WTC11 (cell line): ENCODE results near the gene CPNE5. TPM values are rescaled to one million over a fixed set of nuclear protein-coding genes. Genes with fewer than 3 reads are reported as not detected.

ENCODE experiments used
- ATAC-seq: fragments of 200-7000 bp; cut with Tn5 transposase; 2 replicates; pipeline ENCODE4 v1.10.0; 2021; ENCODE audit warnings: mild to moderate bottlenecking, moderate library complexity
- CTCF ChIA-PET: fragments of 300-600 bp; sonication (Branson Sonifier 250); formaldehyde crosslinking; loops from one replicate; lab custom pipeline; 2021; ENCODE audit warnings: antibody characterized with exemption; lab: Charles Lee
- POLR2A ChIA-PET: fragments of 350-600 bp; sonication (Branson Sonifier 250); formaldehyde crosslinking; loops from one replicate; lab custom pipeline; 2021; ENCODE audit warnings: antibody characterized with exemption; lab: Charles Lee
- DNase-seq: peaks from one replicate; pipeline ENCODE4 v3.0.0; 2021; ENCODE audit warnings: low spot score
- H3K27ac Mint-ChIP-seq: 2 replicates; pipeline ENCODE4 v1.8.0; 2021; ENCODE audit warnings: mixed read lengths
- H3K27me3 Mint-ChIP-seq: 2 replicates; pipeline ENCODE4 v1.8.0; 2021; ENCODE audit warnings: low read depth, mild to moderate bottlenecking, moderate library complexity, mixed read lengths
- H3K36me3 Mint-ChIP-seq: 2 replicates; pipeline ENCODE4 v1.8.0; 2021; ENCODE audit warnings: mixed read lengths
- H3K4me1 Mint-ChIP-seq: 2 replicates; pipeline ENCODE4 v1.8.0; 2022; ENCODE audit warnings: mixed read lengths
- H3K4me3 Mint-ChIP-seq: 2 replicates; pipeline ENCODE4 v1.8.0; 2021; ENCODE audit warnings: mild to moderate bottlenecking, moderate library complexity, mixed read lengths
- H3K9me3 Mint-ChIP-seq: 2 replicates; pipeline ENCODE4 v1.8.0; 2021; ENCODE audit warnings: mixed read lengths
- CREB1 ChIP-seq: sonication (generic); formaldehyde crosslinking; IDR thresholded peaks from 2 replicates; pipeline ENCODE4 v1.8.0; 2023; ENCODE audit warnings: mild to moderate bottlenecking, missing genetic modification reagents
- EMX1 ChIP-seq: fragments of 250-450 bp; sonication (Bioruptor Pico); IDR thresholded peaks from 2 replicates; pipeline ENCODE4 v1.8.0; 2021; ENCODE audit warnings: mild to moderate bottlenecking
- FOXK1 ChIP-seq: sonication (generic); formaldehyde crosslinking; IDR thresholded peaks from 2 replicates; pipeline ENCODE4 v1.8.0; 2022; ENCODE audit warnings: mild to moderate bottlenecking, moderate library complexity, missing genetic modification reagents
- GRHL2 ChIP-seq: fragments of 250-450 bp; sonication (Bioruptor Pico); IDR thresholded peaks from 2 replicates; pipeline ENCODE4 v1.8.0; 2022; ENCODE audit warnings: mild to moderate bottlenecking, moderate library complexity; ENCODE audit not compliant: insufficient replicate concordance, severe bottlenecking
- JUN ChIP-seq: sonication (generic); formaldehyde crosslinking; IDR thresholded peaks from 2 replicates; pipeline ENCODE4 v1.8.0; 2023; ENCODE audit warnings: mild to moderate bottlenecking, missing genetic modification reagents
- KAT7 ChIP-seq: sonication (generic); formaldehyde crosslinking; IDR thresholded peaks from 2 replicates; pipeline ENCODE4 v1.8.1; 2023; ENCODE audit warnings: missing genetic modification reagents, mild to moderate bottlenecking, borderline replicate concordance
- RORB ChIP-seq: fragments of 250-450 bp; sonication (Bioruptor Pico); IDR thresholded peaks from 2 replicates; pipeline ENCODE4 v1.9.0; 2021; ENCODE audit warnings: mild to moderate bottlenecking
- SOX15 ChIP-seq: fragments of 250-450 bp; sonication (Bioruptor Pico); IDR thresholded peaks from 2 replicates; pipeline ENCODE4 v1.9.0; 2021; ENCODE audit warnings: mild to moderate bottlenecking
- SP1 ChIP-seq: sonication (generic); formaldehyde crosslinking; conservative IDR thresholded peaks from 2 replicates; pipeline ENCODE4 v1.8.1; 2022; ENCODE audit warnings: missing genetic modification reagents
- ZNF317 ChIP-seq: sonication (generic); formaldehyde crosslinking; IDR thresholded peaks from 2 replicates; pipeline ENCODE4 v1.8.1; 2023; ENCODE audit warnings: low read depth, mild to moderate bottlenecking, moderate library complexity, missing genetic modification reagents, borderline replicate concordance
- total RNA-seq: library from RNA; stranded (reverse); gene quantifications from 3 replicates; pipeline ENCODE4 v1.2.3, GENCODE V29; 2021
- TF ChIP-seq, protein P1 (sequence below): fragments of 250-450 bp; sonication (Bioruptor Pico); IDR thresholded peaks from 2 replicates; pipeline ENCODE4 v1.9.0; 2021; ENCODE audit warnings: moderate library complexity, mild to moderate bottlenecking, inconsistent platforms, borderline replicate concordance
- TF ChIP-seq, protein P2 (sequence below): sonication (generic); formaldehyde crosslinking; IDR thresholded peaks from 2 replicates; pipeline ENCODE4 v1.8.1; 2023; ENCODE audit warnings: mild to moderate bottlenecking, missing genetic modification reagents
- TF ChIP-seq, protein P3 (sequence below): sonication (generic); formaldehyde crosslinking; IDR thresholded peaks from 2 replicates; pipeline ENCODE4 v1.8.0; 2022; ENCODE audit warnings: mild to moderate bottlenecking, missing genetic modification reagents
- TF ChIP-seq, protein P4 (sequence below): fragments of 250-450 bp; sonication (Bioruptor Pico); IDR thresholded peaks from 2 replicates; pipeline ENCODE4 v1.9.0; 2021; ENCODE audit warnings: mild to moderate bottlenecking
- TF ChIP-seq, protein P5 (sequence below): sonication (generic); formaldehyde crosslinking; conservative IDR thresholded peaks from 2 replicates; pipeline ENCODE4 v1.8.1; 2023; ENCODE audit warnings: mild to moderate bottlenecking, low read depth, missing genetic modification reagents, moderate library complexity
- TF ChIP-seq, protein P6 (sequence below): fragments of 250-450 bp; sonication (Bioruptor Pico); conservative IDR thresholded peaks from 2 replicates; pipeline ENCODE4 v1.9.0; 2021; ENCODE audit warnings: mild to moderate bottlenecking
- TF ChIP-seq, protein P7 (sequence below): sonication (generic); formaldehyde crosslinking; IDR thresholded peaks from 2 replicates; pipeline ENCODE4 v1.8.0; 2022; ENCODE audit warnings: missing genetic modification reagents
- TF ChIP-seq, protein P8 (sequence below): sonication (generic); formaldehyde crosslinking; IDR thresholded peaks from 2 replicates; pipeline ENCODE4 v1.8.0; 2023; ENCODE audit warnings: missing genetic modification reagents
- TF ChIP-seq, protein P9 (sequence below): sonication (generic); formaldehyde crosslinking; IDR thresholded peaks from 2 replicates; pipeline ENCODE4 v1.8.1; 2023; ENCODE audit warnings: mild to moderate bottlenecking, missing genetic modification reagents, borderline replicate concordance

The CPNE5 gene
- total RNA-seq, 1 experiment from 2014 or later: 0.44 TPM

DNA sequence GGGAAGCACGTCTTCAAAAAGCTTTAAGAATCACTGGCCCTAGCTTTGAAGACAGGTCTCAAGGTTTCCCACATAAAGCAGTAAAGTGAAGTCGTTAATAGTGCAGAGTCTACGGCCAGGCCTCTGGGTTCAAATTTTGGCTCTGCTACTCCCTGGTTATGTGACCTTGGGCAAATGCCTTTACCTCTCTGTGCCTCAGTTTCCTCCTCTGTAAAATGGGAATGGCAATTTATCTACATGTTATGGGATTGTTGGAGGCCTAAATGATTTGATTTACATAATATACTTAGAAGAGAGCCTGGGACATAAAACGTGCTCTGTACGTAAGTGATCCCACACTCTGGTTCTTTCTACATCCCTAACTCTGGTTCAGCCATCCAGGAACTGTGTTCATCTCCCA is 32.1 kb downstream of the CPNE5 start:
- DNase-seq: no peak
- POLR2A ChIA-PET: no interaction called here
- CTCF ChIA-PET: interaction anchor here (1.0 to 3.6 kb wide), 3 partner anchors 16 to 41 kb away, joined by 3 to 21 read pairs (median 11); no protein-coding TSS in a partner anchor
- H3K4me1 Mint-ChIP-seq: peaks cover 39% of the 10 kb centered on the region
- H3K27me3 Mint-ChIP-seq: peaks cover 5% of the 10 kb centered on the region; the same call in 1 of the 2 replicates
- H3K4me3 Mint-ChIP-seq: no peak overlapping the region
- H3K9me3 Mint-ChIP-seq: no peaks in the 10 kb centered on the region
- no peak overlapping the region for H3K27ac Mint-ChIP-seq
- no peak for ATAC-seq
- no peaks in the 10 kb centered on the region for H3K36me3 Mint-ChIP-seq
- TF ChIP-seq, protein P1, sequence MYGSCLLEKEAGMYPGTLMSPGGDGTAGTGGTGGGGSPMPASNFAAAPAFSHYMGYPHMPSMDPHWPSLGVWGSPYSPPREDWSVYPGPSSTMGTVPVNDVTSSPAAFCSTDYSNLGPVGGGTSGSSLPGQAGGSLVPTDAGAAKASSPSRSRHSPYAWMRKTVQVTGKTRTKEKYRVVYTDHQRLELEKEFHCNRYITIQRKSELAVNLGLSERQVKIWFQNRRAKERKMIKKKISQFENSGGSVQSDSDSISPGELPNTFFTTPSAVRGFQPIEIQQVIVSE: no peak
- TF ChIP-seq, protein P2, sequence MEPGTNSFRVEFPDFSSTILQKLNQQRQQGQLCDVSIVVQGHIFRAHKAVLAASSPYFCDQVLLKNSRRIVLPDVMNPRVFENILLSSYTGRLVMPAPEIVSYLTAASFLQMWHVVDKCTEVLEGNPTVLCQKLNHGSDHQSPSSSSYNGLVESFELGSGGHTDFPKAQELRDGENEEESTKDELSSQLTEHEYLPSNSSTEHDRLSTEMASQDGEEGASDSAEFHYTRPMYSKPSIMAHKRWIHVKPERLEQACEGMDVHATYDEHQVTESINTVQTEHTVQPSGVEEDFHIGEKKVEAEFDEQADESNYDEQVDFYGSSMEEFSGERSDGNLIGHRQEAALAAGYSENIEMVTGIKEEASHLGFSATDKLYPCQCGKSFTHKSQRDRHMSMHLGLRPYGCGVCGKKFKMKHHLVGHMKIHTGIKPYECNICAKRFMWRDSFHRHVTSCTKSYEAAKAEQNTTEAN (CRISPR knock-in tag): no peak
- no peak for TF ChIP-seq SP1 (CRISPR knock-in tag)
- TF ChIP-seq CREB1 (CRISPR knock-in tag): no peak
- no peak for TF ChIP-seq JUN
- TF ChIP-seq, protein P3, sequence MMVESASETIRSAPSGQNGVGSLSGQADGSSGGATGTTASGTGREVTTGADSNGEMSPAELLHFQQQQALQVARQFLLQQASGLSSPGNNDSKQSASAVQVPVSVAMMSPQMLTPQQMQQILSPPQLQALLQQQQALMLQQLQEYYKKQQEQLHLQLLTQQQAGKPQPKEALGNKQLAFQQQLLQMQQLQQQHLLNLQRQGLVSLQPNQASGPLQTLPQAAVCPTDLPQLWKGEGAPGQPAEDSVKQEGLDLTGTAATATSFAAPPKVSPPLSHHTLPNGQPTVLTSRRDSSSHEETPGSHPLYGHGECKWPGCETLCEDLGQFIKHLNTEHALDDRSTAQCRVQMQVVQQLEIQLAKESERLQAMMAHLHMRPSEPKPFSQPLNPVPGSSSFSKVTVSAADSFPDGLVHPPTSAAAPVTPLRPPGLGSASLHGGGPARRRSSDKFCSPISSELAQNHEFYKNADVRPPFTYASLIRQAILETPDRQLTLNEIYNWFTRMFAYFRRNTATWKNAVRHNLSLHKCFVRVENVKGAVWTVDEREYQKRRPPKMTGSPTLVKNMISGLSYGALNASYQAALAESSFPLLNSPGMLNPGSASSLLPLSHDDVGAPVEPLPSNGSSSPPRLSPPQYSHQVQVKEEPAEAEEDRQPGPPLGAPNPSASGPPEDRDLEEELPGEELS (CRISPR knock-in tag): no peak
- TF ChIP-seq, protein P4, sequence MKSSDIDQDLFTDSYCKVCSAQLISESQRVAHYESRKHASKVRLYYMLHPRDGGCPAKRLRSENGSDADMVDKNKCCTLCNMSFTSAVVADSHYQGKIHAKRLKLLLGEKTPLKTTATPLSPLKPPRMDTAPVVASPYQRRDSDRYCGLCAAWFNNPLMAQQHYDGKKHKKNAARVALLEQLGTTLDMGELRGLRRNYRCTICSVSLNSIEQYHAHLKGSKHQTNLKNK (CRISPR knock-in tag): no peak
- TF ChIP-seq GRHL2: no peak
- TF ChIP-seq ZNF317 (CRISPR knock-in tag): no peak
- TF ChIP-seq RORB: no peak
- TF ChIP-seq KAT7 (CRISPR knock-in tag): no peak
- TF ChIP-seq FOXK1 (CRISPR knock-in tag): no peak
- TF ChIP-seq EMX1 (CRISPR knock-in tag): no peak
- TF ChIP-seq, protein P5, sequence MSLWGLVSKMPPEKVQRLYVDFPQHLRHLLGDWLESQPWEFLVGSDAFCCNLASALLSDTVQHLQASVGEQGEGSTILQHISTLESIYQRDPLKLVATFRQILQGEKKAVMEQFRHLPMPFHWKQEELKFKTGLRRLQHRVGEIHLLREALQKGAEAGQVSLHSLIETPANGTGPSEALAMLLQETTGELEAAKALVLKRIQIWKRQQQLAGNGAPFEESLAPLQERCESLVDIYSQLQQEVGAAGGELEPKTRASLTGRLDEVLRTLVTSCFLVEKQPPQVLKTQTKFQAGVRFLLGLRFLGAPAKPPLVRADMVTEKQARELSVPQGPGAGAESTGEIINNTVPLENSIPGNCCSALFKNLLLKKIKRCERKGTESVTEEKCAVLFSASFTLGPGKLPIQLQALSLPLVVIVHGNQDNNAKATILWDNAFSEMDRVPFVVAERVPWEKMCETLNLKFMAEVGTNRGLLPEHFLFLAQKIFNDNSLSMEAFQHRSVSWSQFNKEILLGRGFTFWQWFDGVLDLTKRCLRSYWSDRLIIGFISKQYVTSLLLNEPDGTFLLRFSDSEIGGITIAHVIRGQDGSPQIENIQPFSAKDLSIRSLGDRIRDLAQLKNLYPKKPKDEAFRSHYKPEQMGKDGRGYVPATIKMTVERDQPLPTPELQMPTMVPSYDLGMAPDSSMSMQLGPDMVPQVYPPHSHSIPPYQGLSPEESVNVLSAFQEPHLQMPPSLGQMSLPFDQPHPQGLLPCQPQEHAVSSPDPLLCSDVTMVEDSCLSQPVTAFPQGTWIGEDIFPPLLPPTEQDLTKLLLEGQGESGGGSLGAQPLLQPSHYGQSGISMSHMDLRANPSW (CRISPR knock-in tag): no peak
- TF ChIP-seq, protein P6, sequence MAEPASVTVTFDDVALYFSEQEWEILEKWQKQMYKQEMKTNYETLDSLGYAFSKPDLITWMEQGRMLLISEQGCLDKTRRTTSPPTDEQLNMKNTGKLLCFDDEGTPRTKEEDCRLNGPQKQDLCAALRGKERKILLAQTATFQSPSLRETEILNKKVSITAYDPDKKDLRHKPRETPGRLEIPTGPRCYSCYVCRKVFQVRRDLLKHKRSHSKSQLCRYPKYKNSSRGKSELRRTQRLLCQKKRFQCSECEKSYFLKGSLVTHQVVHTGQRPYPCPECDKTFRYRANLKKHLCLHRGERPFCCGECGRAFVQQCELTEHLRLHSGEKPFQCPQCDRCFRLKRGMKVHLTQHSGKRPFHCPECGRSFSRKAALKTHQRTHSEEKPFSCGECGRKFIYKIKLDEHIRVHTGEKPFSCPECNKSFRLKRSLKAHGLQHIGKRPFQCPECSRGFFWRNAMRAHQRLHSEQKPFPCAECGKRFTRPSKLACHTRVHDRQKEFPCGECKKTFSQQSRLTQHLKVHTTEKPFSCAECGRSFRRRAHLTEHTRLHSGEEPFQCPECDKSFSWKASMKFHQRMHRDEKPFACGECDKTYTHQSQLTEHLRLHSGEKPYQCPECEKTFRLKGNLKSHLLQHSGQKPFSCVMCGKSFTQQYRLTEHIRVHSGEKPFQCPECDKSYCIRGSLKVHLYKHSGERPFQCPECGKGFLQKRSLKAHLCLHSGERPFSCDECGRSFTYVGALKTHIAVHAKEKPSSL (CRISPR knock-in tag): no peak
- TF ChIP-seq, protein P7, sequence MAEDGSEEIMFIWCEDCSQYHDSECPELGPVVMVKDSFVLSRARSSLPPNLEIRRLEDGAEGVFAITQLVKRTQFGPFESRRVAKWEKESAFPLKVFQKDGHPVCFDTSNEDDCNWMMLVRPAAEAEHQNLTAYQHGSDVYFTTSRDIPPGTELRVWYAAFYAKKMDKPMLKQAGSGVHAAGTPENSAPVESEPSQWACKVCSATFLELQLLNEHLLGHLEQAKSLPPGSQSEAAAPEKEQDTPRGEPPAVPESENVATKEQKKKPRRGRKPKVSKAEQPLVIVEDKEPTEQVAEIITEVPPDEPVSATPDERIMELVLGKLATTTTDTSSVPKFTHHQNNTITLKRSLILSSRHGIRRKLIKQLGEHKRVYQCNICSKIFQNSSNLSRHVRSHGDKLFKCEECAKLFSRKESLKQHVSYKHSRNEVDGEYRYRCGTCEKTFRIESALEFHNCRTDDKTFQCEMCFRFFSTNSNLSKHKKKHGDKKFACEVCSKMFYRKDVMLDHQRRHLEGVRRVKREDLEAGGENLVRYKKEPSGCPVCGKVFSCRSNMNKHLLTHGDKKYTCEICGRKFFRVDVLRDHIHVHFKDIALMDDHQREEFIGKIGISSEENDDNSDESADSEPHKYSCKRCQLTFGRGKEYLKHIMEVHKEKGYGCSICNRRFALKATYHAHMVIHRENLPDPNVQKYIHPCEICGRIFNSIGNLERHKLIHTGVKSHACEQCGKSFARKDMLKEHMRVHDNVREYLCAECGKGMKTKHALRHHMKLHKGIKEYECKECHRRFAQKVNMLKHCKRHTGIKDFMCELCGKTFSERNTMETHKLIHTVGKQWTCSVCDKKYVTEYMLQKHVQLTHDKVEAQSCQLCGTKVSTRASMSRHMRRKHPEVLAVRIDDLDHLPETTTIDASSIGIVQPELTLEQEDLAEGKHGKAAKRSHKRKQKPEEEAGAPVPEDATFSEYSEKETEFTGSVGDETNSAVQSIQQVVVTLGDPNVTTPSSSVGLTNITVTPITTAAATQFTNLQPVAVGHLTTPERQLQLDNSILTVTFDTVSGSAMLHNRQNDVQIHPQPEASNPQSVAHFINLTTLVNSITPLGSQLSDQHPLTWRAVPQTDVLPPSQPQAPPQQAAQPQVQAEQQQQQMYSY (CRISPR knock-in tag): no peak
- TF ChIP-seq, protein P8, sequence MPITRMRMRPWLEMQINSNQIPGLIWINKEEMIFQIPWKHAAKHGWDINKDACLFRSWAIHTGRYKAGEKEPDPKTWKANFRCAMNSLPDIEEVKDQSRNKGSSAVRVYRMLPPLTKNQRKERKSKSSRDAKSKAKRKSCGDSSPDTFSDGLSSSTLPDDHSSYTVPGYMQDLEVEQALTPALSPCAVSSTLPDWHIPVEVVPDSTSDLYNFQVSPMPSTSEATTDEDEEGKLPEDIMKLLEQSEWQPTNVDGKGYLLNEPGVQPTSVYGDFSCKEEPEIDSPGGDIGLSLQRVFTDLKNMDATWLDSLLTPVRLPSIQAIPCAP (CRISPR knock-in tag): no peak
- TF ChIP-seq SOX15 (CRISPR knock-in tag): no peak
- TF ChIP-seq, protein P9, sequence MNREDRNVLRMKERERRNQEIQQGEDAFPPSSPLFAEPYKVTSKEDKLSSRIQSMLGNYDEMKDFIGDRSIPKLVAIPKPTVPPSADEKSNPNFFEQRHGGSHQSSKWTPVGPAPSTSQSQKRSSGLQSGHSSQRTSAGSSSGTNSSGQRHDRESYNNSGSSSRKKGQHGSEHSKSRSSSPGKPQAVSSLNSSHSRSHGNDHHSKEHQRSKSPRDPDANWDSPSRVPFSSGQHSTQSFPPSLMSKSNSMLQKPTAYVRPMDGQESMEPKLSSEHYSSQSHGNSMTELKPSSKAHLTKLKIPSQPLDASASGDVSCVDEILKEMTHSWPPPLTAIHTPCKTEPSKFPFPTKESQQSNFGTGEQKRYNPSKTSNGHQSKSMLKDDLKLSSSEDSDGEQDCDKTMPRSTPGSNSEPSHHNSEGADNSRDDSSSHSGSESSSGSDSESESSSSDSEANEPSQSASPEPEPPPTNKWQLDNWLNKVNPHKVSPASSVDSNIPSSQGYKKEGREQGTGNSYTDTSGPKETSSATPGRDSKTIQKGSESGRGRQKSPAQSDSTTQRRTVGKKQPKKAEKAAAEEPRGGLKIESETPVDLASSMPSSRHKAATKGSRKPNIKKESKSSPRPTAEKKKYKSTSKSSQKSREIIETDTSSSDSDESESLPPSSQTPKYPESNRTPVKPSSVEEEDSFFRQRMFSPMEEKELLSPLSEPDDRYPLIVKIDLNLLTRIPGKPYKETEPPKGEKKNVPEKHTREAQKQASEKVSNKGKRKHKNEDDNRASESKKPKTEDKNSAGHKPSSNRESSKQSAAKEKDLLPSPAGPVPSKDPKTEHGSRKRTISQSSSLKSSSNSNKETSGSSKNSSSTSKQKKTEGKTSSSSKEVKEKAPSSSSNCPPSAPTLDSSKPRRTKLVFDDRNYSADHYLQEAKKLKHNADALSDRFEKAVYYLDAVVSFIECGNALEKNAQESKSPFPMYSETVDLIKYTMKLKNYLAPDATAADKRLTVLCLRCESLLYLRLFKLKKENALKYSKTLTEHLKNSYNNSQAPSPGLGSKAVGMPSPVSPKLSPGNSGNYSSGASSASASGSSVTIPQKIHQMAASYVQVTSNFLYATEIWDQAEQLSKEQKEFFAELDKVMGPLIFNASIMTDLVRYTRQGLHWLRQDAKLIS (CRISPR knock-in tag): no peak
